ENCODE results near the gene EPHA5.

EPHA5 gene

DNA sequence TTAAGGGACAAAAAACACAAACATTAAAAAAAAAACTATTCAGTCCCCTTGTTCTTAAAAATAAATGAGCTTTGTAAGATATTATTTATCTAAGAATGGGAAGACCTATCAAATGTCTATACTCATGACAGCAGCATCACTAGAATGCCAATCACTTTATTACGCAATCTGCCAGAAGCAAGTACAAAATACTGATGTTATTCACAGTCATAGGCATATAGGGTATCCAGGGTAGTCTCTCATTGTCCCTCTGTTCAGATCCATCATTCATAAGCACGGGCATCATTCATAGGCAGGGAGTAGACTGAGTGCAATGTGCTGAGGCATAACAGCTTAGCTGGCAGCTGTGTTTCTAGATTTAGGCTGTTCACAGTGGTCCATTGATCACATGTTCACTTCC lies 109.1 kb downstream of the EPHA5 start:
- no peak overlapping the region for H2AFZ ChIP-seq (ENCODE audit: low read depth, low read length)
- H3K27me3 ChIP-seq (ENCODE audit: control insufficient read depth in 1 of 2, insufficient read depth in 1 of 2, low read length in 2 of 2): no peaks in the 10 kb centered on the region
- H3K4me1 ChIP-seq (ENCODE audit: control insufficient read depth, insufficient read depth, low read depth, low read length): no peaks in the 10 kb centered on the region
- H2AK5ac ChIP-seq (ENCODE audit: low read length, severe bottlenecking): no peak overlapping the region
- H3K4me2 ChIP-seq (ENCODE audit: low read length, poor library complexity, severe bottlenecking): no peak overlapping the region
- H3K79me1 ChIP-seq (replicated peaks; ENCODE audit: low read length, poor library complexity, severe bottlenecking): no peaks in the 10 kb centered on the region
- H4K8ac ChIP-seq (ENCODE audit: low read length): no peak overlapping the region
- WGBS: 0% methylated on average over 2 of the region's 2 CpGs
- H3K4me3 ChIP-seq (ENCODE audit: insufficient read depth in 1 of 2, low read depth in 1 of 2, low read length in 2 of 2): no peak overlapping the region
- no peak overlapping the region for H3K27ac ChIP-seq (ENCODE audit: low read length, poor library complexity, severe bottlenecking)
- no peaks in the 10 kb centered on the region for H3K36me3 ChIP-seq (ENCODE audit: control insufficient read depth in 1 of 2, insufficient read depth in 2 of 2, low read depth in 1 of 2, low read length in 2 of 2)
- H4K91ac ChIP-seq (ENCODE audit: low read length): no peak overlapping the region
- H3K18ac ChIP-seq (ENCODE audit: low read depth in 1 of 2, low read length in 2 of 2): no peak overlapping the region
- H3K9ac ChIP-seq (ENCODE audit: low read length): no peak overlapping the region
- no peak overlapping the region for H2BK120ac ChIP-seq (ENCODE audit: low read depth, low read length)
- DNase-seq: no peak
- no peak overlapping the region for H3K4ac ChIP-seq (ENCODE audit: low read depth in 1 of 2, low read length in 2 of 2)
- H2BK12ac ChIP-seq (ENCODE audit: low read length in 2 of 2): no peak overlapping the region
- H3K9me3 ChIP-seq (ENCODE audit: control insufficient read depth, low read length): no peaks in the 10 kb centered on the region
- no peak overlapping the region for H2BK15ac ChIP-seq (ENCODE audit: low read depth, poor library complexity, severe bottlenecking)
- no peak overlapping the region for H3K14ac ChIP-seq (ENCODE audit: low read length in 2 of 2)
- H3K23ac ChIP-seq (ENCODE audit: low read length in 2 of 2): no peak overlapping the region
- no peak overlapping the region for H2BK5ac ChIP-seq (ENCODE audit: low read depth, low read length, poor library complexity, severe bottlenecking)

DNA sequence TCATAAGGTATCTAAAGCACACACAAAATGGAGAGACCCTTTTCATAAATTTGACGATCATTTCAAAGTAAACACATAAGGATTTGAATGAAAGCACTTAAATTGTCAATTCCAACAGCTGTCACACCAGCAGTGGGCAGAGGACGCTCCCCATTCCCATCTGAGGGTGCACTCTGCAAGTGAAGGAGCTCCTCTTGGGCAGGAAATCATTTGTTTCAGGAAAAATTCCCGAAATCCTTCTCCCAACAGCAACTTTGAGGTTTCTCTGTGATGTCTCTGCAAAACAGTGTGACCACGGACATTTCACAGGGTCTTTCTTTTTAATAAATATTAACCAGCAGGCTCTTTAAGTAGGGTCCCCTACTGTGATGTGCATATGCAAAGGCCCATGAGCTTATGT lies 111.0 kb downstream of the EPHA5 start:
- Histone ChIP-seq H3K23ac (ENCODE audit: low read length in 2 of 2) (no peak overlapping the region), H3K14ac (ENCODE audit: low read length in 2 of 2) (no peak overlapping the region), H3K9ac (ENCODE audit: low read length) (no peak overlapping the region), H3K4me3 (ENCODE audit: insufficient read depth in 1 of 2, low read depth in 1 of 2, low read length in 2 of 2) (no peak overlapping the region), H3K9me3 (ENCODE audit: control insufficient read depth, low read length) (no peaks in the 10 kb centered on the region), H2BK5ac (ENCODE audit: low read depth, low read length, poor library complexity, severe bottlenecking) (no peak overlapping the region), H2BK120ac (ENCODE audit: low read depth, low read length) (no peak overlapping the region), H2BK12ac (ENCODE audit: low read length in 2 of 2) (no peak overlapping the region), H3K27ac (ENCODE audit: low read length, poor library complexity, severe bottlenecking) (no peak overlapping the region), H3K4ac (ENCODE audit: low read depth in 1 of 2, low read length in 2 of 2) (no peak overlapping the region), H4K91ac (ENCODE audit: low read length) (no peak overlapping the region), H3K18ac (ENCODE audit: low read depth in 1 of 2, low read length in 2 of 2) (no peak overlapping the region), H3K4me1 (ENCODE audit: control insufficient read depth, insufficient read depth, low read depth, low read length) (no peaks in the 10 kb centered on the region), H3K36me3 (ENCODE audit: control insufficient read depth in 1 of 2, insufficient read depth in 2 of 2, low read depth in 1 of 2, low read length in 2 of 2) (no peaks in the 10 kb centered on the region), H2AFZ (ENCODE audit: low read depth, low read length) (no peak overlapping the region), H2AK5ac (ENCODE audit: low read length, severe bottlenecking) (no peak overlapping the region), H2BK15ac (ENCODE audit: low read depth, poor library complexity, severe bottlenecking) (no peak overlapping the region), H3K27me3 (ENCODE audit: control insufficient read depth in 1 of 2, insufficient read depth in 1 of 2, low read length in 2 of 2) (no peaks in the 10 kb centered on the region), H3K4me2 (ENCODE audit: low read length, poor library complexity, severe bottlenecking) (no peak overlapping the region), H4K8ac (ENCODE audit: low read length) (no peak overlapping the region), H3K79me1 (replicated peaks; ENCODE audit: low read length, poor library complexity, severe bottlenecking) (no peaks in the 10 kb centered on the region)
- DNase-seq: no peak
- WGBS: 35% methylated on average over 3 of the region's 4 CpGs

DNA sequence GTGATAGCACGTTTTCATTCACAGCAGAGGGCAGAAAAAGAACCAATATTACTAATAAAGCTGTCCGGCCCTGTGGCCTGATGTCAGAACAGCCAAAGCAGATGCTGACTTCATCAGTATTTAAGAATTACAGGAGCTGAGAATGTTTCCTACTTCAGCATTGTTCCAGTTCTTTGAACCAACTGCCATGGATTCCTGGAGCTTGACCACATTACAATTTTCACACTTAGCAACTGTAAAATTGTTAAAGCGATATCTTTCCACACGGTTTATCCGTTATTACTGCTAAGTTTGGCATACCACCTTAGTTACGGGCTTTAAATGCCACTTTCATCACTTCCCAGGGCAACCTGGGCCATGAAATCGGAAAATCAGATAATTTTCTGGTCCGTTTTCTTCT lies 118.2 kb downstream of the EPHA5 start:
- Histone ChIP-seq H3K4me2 (ENCODE audit: low read length, poor library complexity, severe bottlenecking) (no peak overlapping the region), H3K79me1 (replicated peaks; ENCODE audit: low read length, poor library complexity, severe bottlenecking) (no peaks in the 10 kb centered on the region), H3K36me3 (ENCODE audit: control insufficient read depth in 1 of 2, insufficient read depth in 2 of 2, low read depth in 1 of 2, low read length in 2 of 2) (no peaks in the 10 kb centered on the region), H3K27me3 (ENCODE audit: control insufficient read depth in 1 of 2, insufficient read depth in 1 of 2, low read length in 2 of 2) (no peaks in the 10 kb centered on the region), H2AK5ac (ENCODE audit: low read length, severe bottlenecking) (no peak overlapping the region), H2BK12ac (ENCODE audit: low read length in 2 of 2) (no peak overlapping the region), H3K23ac (ENCODE audit: low read length in 2 of 2) (no peak overlapping the region), H3K4me1 (ENCODE audit: control insufficient read depth, insufficient read depth, low read depth, low read length) (no peaks in the 10 kb centered on the region), H3K4ac (ENCODE audit: low read depth in 1 of 2, low read length in 2 of 2) (no peak overlapping the region), H3K9me3 (ENCODE audit: control insufficient read depth, low read length) (no peaks in the 10 kb centered on the region), H2AFZ (ENCODE audit: low read depth, low read length) (no peak overlapping the region), H3K14ac (ENCODE audit: low read length in 2 of 2) (no peak overlapping the region), H4K8ac (ENCODE audit: low read length) (no peak overlapping the region), H2BK120ac (ENCODE audit: low read depth, low read length) (no peak overlapping the region), H3K4me3 (ENCODE audit: insufficient read depth in 1 of 2, low read depth in 1 of 2, low read length in 2 of 2) (no peak overlapping the region), H2BK15ac (ENCODE audit: low read depth, poor library complexity, severe bottlenecking) (no peak overlapping the region), H2BK5ac (ENCODE audit: low read depth, low read length, poor library complexity, severe bottlenecking) (no peak overlapping the region), H4K91ac (ENCODE audit: low read length) (no peak overlapping the region), H3K9ac (ENCODE audit: low read length) (no peak overlapping the region), H3K27ac (ENCODE audit: low read length, poor library complexity, severe bottlenecking) (no peak overlapping the region), H3K18ac (ENCODE audit: low read depth in 1 of 2, low read length in 2 of 2) (no peak overlapping the region)
- no peak for DNase-seq
- WGBS: 91% methylated on average over 8 of the region's 8 CpGs

DNA sequence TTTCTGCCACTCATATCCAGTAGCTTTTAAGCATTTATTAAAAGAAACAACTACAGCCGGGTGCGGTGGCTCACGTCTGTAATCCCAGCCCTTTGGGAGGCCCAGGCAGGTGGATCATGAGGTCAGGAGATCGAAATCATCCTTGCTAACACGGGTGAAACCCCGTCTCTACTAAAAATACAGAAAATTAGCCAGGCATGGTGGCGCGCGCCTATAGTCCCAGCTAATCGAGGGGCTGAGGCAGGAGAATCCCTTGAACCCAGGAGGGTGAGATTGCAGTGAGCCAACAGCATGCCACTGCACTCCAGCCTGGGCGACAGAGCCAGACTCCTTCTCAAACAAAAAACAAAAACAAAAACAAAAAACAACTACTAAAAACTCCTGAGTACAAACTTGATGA lies 119.8 kb downstream of the EPHA5 start:
- WGBS: 96% methylated on average over 11 of the region's 11 CpGs
- Histone ChIP-seq H2AK5ac (ENCODE audit: low read length, severe bottlenecking) (no peak overlapping the region), H3K14ac (ENCODE audit: low read length in 2 of 2) (no peak overlapping the region), H3K79me1 (replicated peaks; ENCODE audit: low read length, poor library complexity, severe bottlenecking) (no peaks in the 10 kb centered on the region), H3K27me3 (ENCODE audit: control insufficient read depth in 1 of 2, insufficient read depth in 1 of 2, low read length in 2 of 2) (no peaks in the 10 kb centered on the region), H3K4me2 (ENCODE audit: low read length, poor library complexity, severe bottlenecking) (no peak overlapping the region), H3K9ac (ENCODE audit: low read length) (no peak overlapping the region), H3K4me1 (ENCODE audit: control insufficient read depth, insufficient read depth, low read depth, low read length) (no peaks in the 10 kb centered on the region), H4K91ac (ENCODE audit: low read length) (no peak overlapping the region), H3K4ac (ENCODE audit: low read depth in 1 of 2, low read length in 2 of 2) (no peak overlapping the region), H2BK120ac (ENCODE audit: low read depth, low read length) (no peak overlapping the region), H2AFZ (ENCODE audit: low read depth, low read length) (no peak overlapping the region), H3K36me3 (ENCODE audit: control insufficient read depth in 1 of 2, insufficient read depth in 2 of 2, low read depth in 1 of 2, low read length in 2 of 2) (no peaks in the 10 kb centered on the region), H4K8ac (ENCODE audit: low read length) (no peak overlapping the region), H3K18ac (ENCODE audit: low read depth in 1 of 2, low read length in 2 of 2) (no peak overlapping the region), H3K27ac (ENCODE audit: low read length, poor library complexity, severe bottlenecking) (no peak overlapping the region), H3K4me3 (ENCODE audit: insufficient read depth in 1 of 2, low read depth in 1 of 2, low read length in 2 of 2) (no peak overlapping the region), H2BK12ac (ENCODE audit: low read length in 2 of 2) (no peak overlapping the region), H3K9me3 (ENCODE audit: control insufficient read depth, low read length) (no peaks in the 10 kb centered on the region), H2BK5ac (ENCODE audit: low read depth, low read length, poor library complexity, severe bottlenecking) (no peak overlapping the region), H3K23ac (ENCODE audit: low read length in 2 of 2) (no peak overlapping the region), H2BK15ac (ENCODE audit: low read depth, poor library complexity, severe bottlenecking) (no peak overlapping the region)
- DNase-seq: no peak

Measured in mesenchymal stem cell (in vitro differentiated cells and primary cell).